HEK293T (cell line): ENCODE results near the gene CLEC17A.

Experiments used
- BHLHE40 ChIP-seq: fragments of 450-650 bp; IDR thresholded peaks from 2 replicates; pipeline ENCODE4 v1.6.1; 2016; ENCODE audit warnings: mild to moderate bottlenecking, moderate library complexity, borderline replicate concordance
- ELF4 ChIP-seq: fragments of 450-650 bp; IDR thresholded peaks from 2 replicates; pipeline ENCODE4 v1.6.1; 2017; ENCODE audit warnings: antibody characterized with exemption
- FOXM1 ChIP-seq: fragments of 450-650 bp; IDR thresholded peaks from 2 replicates; pipeline ENCODE4 v1.6.1; 2017; ENCODE audit warnings: mild to moderate bottlenecking, borderline replicate concordance
- HDGF ChIP-seq: fragments of 450-650 bp; IDR thresholded peaks from 2 replicates; pipeline ENCODE4 v1.6.1; 2017; ENCODE audit warnings: antibody characterized with exemption, borderline replicate concordance
- NFRKB ChIP-seq: fragments of 450-650 bp; IDR thresholded peaks from 2 replicates; pipeline ENCODE4 v1.6.1; 2016; ENCODE audit warnings: mild to moderate bottlenecking, moderate library complexity
- SP1 ChIP-seq: fragments of 450-650 bp; IDR thresholded peaks from 2 replicates; pipeline ENCODE4 v1.6.1; 2017
- TF ChIP-seq, protein P1 (sequence below): fragments of 450-650 bp; IDR thresholded peaks from 2 replicates; pipeline ENCODE4 v1.6.1; 2016

DNA sequence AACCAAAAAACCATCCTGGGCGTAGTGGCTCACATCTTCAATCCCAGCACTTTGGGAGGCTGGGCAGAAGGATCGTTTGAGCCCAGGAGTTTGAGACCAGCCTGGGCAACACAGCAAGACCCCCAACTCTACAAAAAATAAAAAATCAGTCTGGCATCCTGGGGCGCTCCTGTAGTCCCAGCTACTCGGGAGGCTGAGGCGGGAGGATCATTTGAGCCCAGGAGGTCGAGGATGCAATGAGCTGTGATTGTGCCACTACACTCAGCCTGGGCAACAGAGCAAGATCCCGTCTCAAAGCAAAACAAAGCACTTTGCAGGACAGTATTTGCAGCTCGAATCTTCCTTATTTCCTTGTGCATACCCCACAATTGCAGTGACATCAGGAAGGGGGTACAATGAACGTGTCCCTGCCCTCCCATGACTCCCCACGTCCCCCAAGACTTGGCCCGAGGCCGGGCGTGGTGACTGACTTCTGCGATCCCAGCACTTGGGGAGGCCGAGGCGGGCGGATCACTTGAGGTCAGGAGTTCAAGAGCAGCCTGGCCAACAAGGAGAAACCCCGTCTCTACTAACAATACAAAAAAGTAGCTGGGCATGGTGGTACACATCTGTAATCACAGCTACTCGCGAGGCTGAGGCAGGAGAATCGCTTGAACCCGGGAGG, 11.9 kb upstream of the CLEC17A start:
- TF ChIP-seq SP1 (no peak), BHLHE40 (no peak), NFRKB (no peak), ELF4 (no peak), HDGF (no peak), FOXM1 (no peak)
- TF ChIP-seq, protein P1, sequence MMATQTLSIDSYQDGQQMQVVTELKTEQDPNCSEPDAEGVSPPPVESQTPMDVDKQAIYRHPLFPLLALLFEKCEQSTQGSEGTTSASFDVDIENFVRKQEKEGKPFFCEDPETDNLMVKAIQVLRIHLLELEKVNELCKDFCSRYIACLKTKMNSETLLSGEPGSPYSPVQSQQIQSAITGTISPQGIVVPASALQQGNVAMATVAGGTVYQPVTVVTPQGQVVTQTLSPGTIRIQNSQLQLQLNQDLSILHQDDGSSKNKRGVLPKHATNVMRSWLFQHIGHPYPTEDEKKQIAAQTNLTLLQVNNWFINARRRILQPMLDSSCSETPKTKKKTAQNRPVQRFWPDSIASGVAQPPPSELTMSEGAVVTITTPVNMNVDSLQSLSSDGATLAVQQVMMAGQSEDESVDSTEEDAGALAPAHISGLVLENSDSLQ = no peak
